ENCODE measurements around the gene CDH23. TPM values are rescaled to one million over a fixed set of nuclear protein-coding genes. Genes with fewer than 3 reads are reported as not detected.

Gene CDH23
- total RNA-seq, 4 donors from 2014 or later: 14.4 to 29.6 (median 19.7) TPM

DNA sequence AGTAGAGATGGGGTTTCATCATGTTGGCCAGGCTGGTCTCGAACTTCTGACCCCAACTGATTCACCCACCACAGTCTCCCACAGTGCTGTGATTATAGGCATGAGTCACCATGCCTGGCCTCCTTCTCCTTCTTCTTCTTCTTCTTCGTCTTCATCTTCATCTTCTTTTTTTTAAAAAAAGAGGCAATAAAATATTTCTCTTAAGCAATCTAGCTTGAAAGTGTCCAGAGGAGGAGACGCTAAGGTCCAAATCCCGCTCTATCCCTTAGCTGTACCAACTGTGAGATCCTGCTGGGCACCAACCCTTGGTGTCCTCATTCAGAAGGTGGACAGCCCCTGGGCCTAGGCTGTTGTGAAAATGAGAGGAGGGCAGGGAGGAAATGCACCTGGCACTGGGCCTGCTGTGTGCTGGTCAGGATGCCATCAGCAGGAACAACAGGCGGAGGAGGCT is 468.2 kb downstream of the CDH23 start:
- Histone ChIP-seq H3K4me3 (no peak overlapping the region), H3K27ac (replicated peaks in 1 of 4) (no peak overlapping the region), H3K4me1 (peaks cover 18 to 30% (median 23%) of the 10 kb centered on the region in 4 donors), H3K36me3 (no peaks in the 10 kb centered on the region), H3K9me3 (no peaks in the 10 kb centered on the region), H3K27me3 (no peaks in the 10 kb centered on the region)
- DNase-seq (ENCODE audit: extremely low spot score): no peak
- TF ChIP-seq POLR2A (IDR thresholded peaks at IDR 0.05; ENCODE audit: low read depth): no peak
- TF ChIP-seq EP300 (IDR thresholded peaks at IDR 0.05): no peak
- TF ChIP-seq POLR2AphosphoS5 (IDR thresholded peaks at IDR 0.05): no peak
- no peak for TF ChIP-seq CTCF (IDR thresholded peaks at IDR 0.05)
- WGBS: 84% methylated on average over 5 of the region's 5 CpGs
- intact Hi-C loops (cut with DNase I): no loop called here

Small RNAs within 50 kb of the gene (small RNA-seq; reads per million reads assigned to genes)
- gene MIR7152: 0 reads per million in 3 donors
- gene RNU7-38P: 0 reads per million in 3 donors

Other genes with a start within 250 kb of the CDH23 start
- 1 to 10 TPM; 2.1 to 3.7 (median 2.8) TPM for gene UNC5B, start 184.3 kb upstream of the CDH23 start, total RNA-seq
- gene SLC29A3, start 77.7 kb upstream of the CDH23 start, total RNA-seq: 1 to 10 TPM; 4.0 to 6.9 (median 5.0) TPM